ENCODE measurements around the gene PGAM5.

- no peak for TF ChIP-seq EZH2 (IDR thresholded peaks at IDR 0.05; ENCODE audit: borderline replicate concordance)
- no peak for TF ChIP-seq CTCF (IDR thresholded peaks at IDR 0.05; ENCODE audit: poor library complexity)
- no peak for TF ChIP-seq EZH2phosphoT487 (IDR thresholded peaks at IDR 0.05; ENCODE audit: low read depth, severe bottlenecking, unreplicated experiment)
Observed at GRCh38 chr12:132662901-132663755, 47.5 kb upstream of the PGAM5 start.
